IMR-90 (cell line): ENCODE measurements around the gene RTBDN. TPM values are rescaled to one million over a fixed set of nuclear protein-coding genes. Genes with fewer than 3 reads are reported as not detected.
A peak's percentile ranks its signal among the peaks of the same experiment; 100 is the strongest.

ENCODE experiments used
- ATAC-seq: fragments of 200-7000 bp; cut with Tn5 transposase; 2 replicates; pipeline ENCODE4 v1.9.1; 2020; ENCODE audit warnings: low read depth, mild to moderate bottlenecking, moderate library complexity
- BruUV-seq: library from RNA; stranded (reverse); fragments of 400-500 nt; replicated peaks from 2 replicates; lab custom pipeline; 2021; lab: Mats Ljungman, UMichigan
- CTCF ChIA-PET: fragments of 300-600 bp; formaldehyde crosslinking; extraction: SDS; loops from one replicate; lab custom pipeline; 2021; ENCODE audit warnings: antibody characterized with exemption; lab: Yijun Ruan, JAX
- POLR2A ChIA-PET: fragments of 300-600 bp; sonication (Branson Sonifier 250); formaldehyde crosslinking; loops from one replicate; lab custom pipeline; 2022; ENCODE audit warnings: antibody characterized with exemption; ENCODE audit not compliant: unreplicated experiment; lab: Charles Lee
- DNase-seq: peaks from one replicate; pipeline ENCODE4 v3.0.0; 2013
- H2AFZ ChIP-seq: replicated peaks from 2 replicates; pipeline ENCODE3; 2013; ENCODE audit warnings: low read length, mild to moderate bottlenecking; ENCODE audit not compliant: poor library complexity
- H2AK5ac ChIP-seq: 2 replicates; pipeline ENCODE4 v1.6.1; 2013; ENCODE audit warnings: low read depth, low read length, inconsistent platforms
- H2AK9ac ChIP-seq: replicated peaks from 2 replicates; pipeline ENCODE3; 2013; ENCODE audit warnings: mild to moderate bottlenecking, low read depth, low read length, moderate library complexity; ENCODE audit not compliant: poor library complexity
- H2BK120ac ChIP-seq: 2 replicates; pipeline ENCODE4 v1.6.1; 2013; ENCODE audit warnings: low read depth, low read length, inconsistent platforms
- H2BK15ac ChIP-seq: 3 replicates; pipeline ENCODE4 v1.6.1; 2013; ENCODE audit warnings: low read depth, low read length, inconsistent platforms
- H2BK20ac ChIP-seq: 2 replicates; pipeline ENCODE4 v1.6.1; 2013; ENCODE audit warnings: low read depth, mild to moderate bottlenecking, inconsistent platforms, low read length, moderate library complexity
- H2BK5ac ChIP-seq: 2 replicates; pipeline ENCODE4 v1.6.1; 2013; ENCODE audit warnings: mild to moderate bottlenecking, low read depth, low read length, inconsistent platforms; ENCODE audit not compliant: poor library complexity, severe bottlenecking
- H3K14ac ChIP-seq: replicated peaks from 2 replicates; pipeline ENCODE4 v1.6.1; 2013; ENCODE audit warnings: low read depth, low read length, inconsistent platforms
- H3K18ac ChIP-seq: 2 replicates; pipeline ENCODE4 v1.6.1; 2013; ENCODE audit warnings: low read depth, low read length, control low read depth
- H3K23ac ChIP-seq: 2 replicates; pipeline ENCODE4 v1.6.1; 2013; ENCODE audit warnings: low read depth, low read length, inconsistent platforms
- H3K27ac ChIP-seq: 2 replicates; pipeline ENCODE4 v1.5.1; 2013; ENCODE audit warnings: mild to moderate bottlenecking, control low read depth, low read length; ENCODE audit not compliant: insufficient read depth
- H3K27me3 ChIP-seq: 2 replicates; pipeline ENCODE4 v1.6.1; 2013; ENCODE audit warnings: low read length; ENCODE audit not compliant: control insufficient read depth, insufficient read depth
- H3K36me3 ChIP-seq: 2 replicates; pipeline ENCODE4 v1.6.1; 2013; ENCODE audit warnings: low read length, mixed read lengths; ENCODE audit not compliant: control insufficient read depth, insufficient read depth
- H3K4ac ChIP-seq: 2 replicates; pipeline ENCODE4 v1.6.1; 2013; ENCODE audit warnings: low read depth, low read length, inconsistent platforms
- H3K4me1 ChIP-seq: 2 replicates; pipeline ENCODE4 v1.6.1; 2013; ENCODE audit warnings: low read length, mixed read lengths; ENCODE audit not compliant: control insufficient read depth, insufficient read depth
- H3K4me2 ChIP-seq: 2 replicates; pipeline ENCODE4 v1.6.1; 2013; ENCODE audit warnings: low read depth, mild to moderate bottlenecking, control low read depth, low read length, moderate library complexity
- H3K4me3 ChIP-seq: 2 replicates; pipeline ENCODE4 v1.5.1; 2013; ENCODE audit warnings: low read depth, mild to moderate bottlenecking, control low read depth, low read length, moderate library complexity; ENCODE audit not compliant: insufficient read depth
- H3K56ac ChIP-seq: 2 replicates; pipeline ENCODE4 v1.6.1; 2013; ENCODE audit warnings: low read length, inconsistent platforms; ENCODE audit not compliant: insufficient read depth; ENCODE audit errors: extremely low read depth
- H3K79me1 ChIP-seq, 2 experiments: 2 replicates each; pipeline ENCODE4 v1.6.1; 2013; ENCODE audit warnings: low read length in 2 of 2, inconsistent platforms in 1 of 2, low read depth in 1 of 2
- H3K9ac ChIP-seq: 2 replicates; pipeline ENCODE4 v1.6.1; 2013; ENCODE audit warnings: low read depth, low read length, control low read depth
- H3K9me1 ChIP-seq: 2 replicates; pipeline ENCODE4 v1.6.1; 2013; ENCODE audit warnings: low read length, inconsistent platforms; ENCODE audit not compliant: insufficient read depth
- H3K9me3 ChIP-seq: 2 replicates; pipeline ENCODE4 v1.6.1; 2013; ENCODE audit warnings: low read length; ENCODE audit not compliant: control insufficient read depth, insufficient read depth
- H4K20me1 ChIP-seq: 2 replicates; pipeline ENCODE4 v1.6.1; 2013; ENCODE audit warnings: low read length, inconsistent platforms; ENCODE audit not compliant: insufficient read depth
- H4K5ac ChIP-seq: 2 replicates; pipeline ENCODE4 v1.6.1; 2013; ENCODE audit warnings: mild to moderate bottlenecking, low read depth, low read length, control low read depth
- H4K8ac ChIP-seq, 2 experiments: 2 replicates each; pipeline ENCODE4 v1.6.1; 2013; ENCODE audit warnings: low read depth in 2 of 2, low read length in 2 of 2, control low read depth in 1 of 2, inconsistent platforms in 1 of 2
- H4K91ac ChIP-seq: 2 replicates; pipeline ENCODE4 v1.6.1; 2013; ENCODE audit warnings: low read depth, low read length, inconsistent platforms; ENCODE audit not compliant: insufficient read depth
- BHLHE40 ChIP-seq: fragments of 150-350 bp; IDR thresholded peaks from 2 replicates; pipeline ENCODE4 v1.6.1; 2016; ENCODE audit warnings: mild to moderate bottlenecking, low read depth, low read length
- CHD1 ChIP-seq: IDR thresholded peaks from 2 replicates; pipeline ENCODE4 v1.6.1; 2012; ENCODE audit warnings: low read depth, low read length, improper control_type of control experiment
- FOS ChIP-seq: fragments of 150-350 bp; IDR thresholded peaks from 2 replicates; pipeline ENCODE4 v1.6.1; 2016; ENCODE audit warnings: low read depth, low read length
- MAZ ChIP-seq: IDR thresholded peaks from 2 replicates; pipeline ENCODE4 v1.6.1; 2012; ENCODE audit warnings: low read depth, mild to moderate bottlenecking, low read length, improper control_type of control experiment, moderate library complexity, borderline replicate concordance
- WGBS, 2 experiments: methylation state at CpG; one replicate each; pipeline versions ENCODE4 v1.1.5 to v1.1.7; 2013; ENCODE audit warnings: missing lambda C conversion rate in 2 of 2; ENCODE audit not compliant: insufficient read length in 1 of 2; ENCODE audit errors: extremely low coverage in 2 of 2; 5-methylcytosine and 5-hydroxymethylcytosine counted together
- dilution Hi-C: fragments of 300-500 bp; cut with HindIII; formaldehyde crosslinking; loops from one replicate; pipeline ENCODE4 v1.14.3; 2018; ENCODE audit warnings: low sequenced_read_pairs; ENCODE audit not compliant: unreplicated experiment
- in situ Hi-C: fragments of 300-500 bp; cut with MboI; formaldehyde crosslinking; loops from 3 replicates; pipeline ENCODE4 v1.14.3; 2019; ENCODE audit warnings: low sequenced_read_pairs, inconsistent platforms, mixed read lengths
- intact Hi-C: fragments of 100-400 bp; cut with micrococcal nuclease; formaldehyde crosslinking; loops from 2 replicates; pipeline ENCODE4 v1.10.0; 2022
- polyA plus RNA-seq, 3 experiments: library from polyadenylated mRNA; depleted of rRNA; stranded (reverse); fragments of >200 nt; gene quantifications; 2 replicates each; pipeline ENCODE4 v1.2.3, GENCODE V29; 2012; ENCODE audit warnings: low replicate concordance in 1 of 3
- total RNA-seq: library from RNA; depleted of rRNA; stranded (reverse); fragments of >200 nt; gene quantifications from 2 replicates; pipeline ENCODE4 v1.2.3, GENCODE V29; 2012

RTBDN gene
- total and polyA plus RNA-seq, 2 of the 4 experiments (the other 2 are of a cell fraction) = 0.07 TPM; not detected in 1

GRCh38 chr19:12788682-12789097, 45.7 kb downstream of the RTBDN start:
- H3K4me1 ChIP-seq = peaks cover 35% of the 10 kb centered on the region
- no TSS peak for BruUV-seq
- dilution Hi-C loops = no loop called here

More at GRCh38 chr19:12788682-12789097, 45.7 kb downstream of the RTBDN start:
- Histone ChIP-seq H2AK9ac (peak overlapping the region; percentile 82), H2AK5ac (peak overlapping the region; percentile 99), H4K5ac (peak overlapping the region; percentile 91), H2BK5ac (peak overlapping the region; percentile 91), H3K9me3 (no peaks in the 10 kb centered on the region), H3K9me1 (peaks cover 17% of the 10 kb centered on the region), H3K79me1 (peaks cover 0 to 36% of the 10 kb centered on the region in 2 experiments; a peak in 2 of 4 replicates), H3K23ac (peak overlapping the region; percentile 93), H3K4me3 (peak overlapping the region; percentile 27), H4K20me1 (peaks cover 20% of the 10 kb centered on the region), H3K14ac (peak overlapping the region; percentile 96), H2AFZ (peak overlapping the region; percentile 77), H3K27me3 (no peaks in the 10 kb centered on the region), H2BK120ac (peak overlapping the region; percentile 86), H3K56ac (peak overlapping the region; percentile 69), H3K18ac (peak overlapping the region; percentile 69), H3K4me2 (peak overlapping the region; percentile 87), H4K91ac (peak overlapping the region; percentile 94), H3K27ac (peak overlapping the region; percentile 89), H3K4ac (peak overlapping the region; percentile 89), H3K9ac (peak overlapping the region; percentile 80), H4K8ac (peak overlapping the region; percentile 59 to 93), H2BK20ac (peak overlapping the region; percentile 86), H2BK15ac (peak overlapping the region; percentile 36; the same call in 2 of the 3 replicates), H3K36me3 (no peaks in the 10 kb centered on the region)
- CTCF ChIA-PET = interaction anchor here (1.1 to 1.2 kb wide), 2 partner anchors 10 to 23 kb away, joined by 3 to 4 read pairs; no protein-coding TSS in a partner anchor
- peak; percentile 75 for DNase-seq
- no peak for ATAC-seq
- TF ChIP-seq MAZ (peak; percentile 72; the same call in 1 of the 2 replicates), CHD1 (no peak), BHLHE40 (no peak), FOS (0 out of 2 replicates have a peak, but pooled peaks have one; percentile 26)
- intact Hi-C loops (no loop called here), in situ Hi-C loops (loop anchor here (25.0 kb wide), 1 partner anchor 1049 kb away; no protein-coding TSS in a partner anchor)
- POLR2A ChIA-PET = no interaction called here
- WGBS, 2 experiments = 0% methylated on average over 2 of the region's 12 CpGs; no CpG with 5 or more reads in 1 of the 2 experiments
